Right lobe of liver (tissue), 6 donors: ENCODE results near the gene SUMO1. TPM values are rescaled to one million over a fixed set of nuclear protein-coding genes. Genes with fewer than 3 reads are reported as not detected.
A peak's percentile ranks its signal among the peaks of the same experiment; 100 is the strongest.
"Not testable (repeated sequence)": the region's sequence is repeated elsewhere in the genome, so short reads cannot be mapped to it uniquely, and the experiment has no call there.

Experiments
- ATAC-seq, 4 donors: fragments of 200-7000 bp; cut with Tn5 transposase; one replicate each; pipeline ENCODE4 v1.9.1; 2020; ENCODE audit warnings: mild to moderate bottlenecking in 4 of 4, moderate library complexity in 4 of 4
- DNase-seq, 3 donors: peaks; one replicate each; pipeline ENCODE4 v3.0.0-alpha.2; 2020
- H3K27ac ChIP-seq, 3 donors: fragments of 200-600 bp; one replicate each; pipeline ENCODE4 v1.8.0; 2022
- H3K27me3 ChIP-seq, 2 donors: fragments of 200-600 bp; one replicate each; pipeline ENCODE4 v1.8.0; 2022
- H3K36me3 ChIP-seq, 4 donors: fragments of 200-600 bp; sonication (generic) in 1 of 4; one replicate each; pipeline versions ENCODE4 v1.5.1 to v1.8.0; 2017 to 2022; ENCODE audit warnings: control low read depth in 1 of 4
- H3K4me1 ChIP-seq, 4 donors: fragments of 200-600 bp; sonication (generic) in 1 of 4; one replicate each; pipeline versions ENCODE4 v1.5.1 to v1.8.0; 2017 to 2022; ENCODE audit warnings: control low read depth in 1 of 4
- H3K4me3 ChIP-seq, 3 donors: fragments of 200-600 bp; one replicate each; pipeline ENCODE4 v1.8.0; 2022
- H3K9me3 ChIP-seq, 4 donors: fragments of 200-600 bp; sonication (generic) in 1 of 4; one replicate each; pipeline versions ENCODE4 v1.5.1 to v1.8.0; 2017 to 2022; ENCODE audit warnings: control low read depth in 1 of 4
- CTCF ChIP-seq, 4 donors: fragments of 200-600 bp in 3 of 4; fragments of 450-650 bp in 1 of 4; IDR thresholded peaks; one replicate each; pipeline versions ENCODE4 v1.5.1 to v1.8.0; 2016 to 2022; ENCODE audit warnings: antibody characterized with exemption in 4 of 4, mild to moderate bottlenecking in 2 of 4
- POLR2A ChIP-seq: fragments of 450-650 bp; IDR thresholded peaks from one replicate; pipeline ENCODE4 v1.6.1; 2017; ENCODE audit warnings: antibody characterized with exemption, mild to moderate bottlenecking
- WGBS: methylation state at CpG from one replicate; pipeline ENCODE4 v1.1.6; 2018; ENCODE audit warnings: low coverage, low lambda C conversion rate; ENCODE audit not compliant: insufficient coverage; ENCODE audit errors: missing lambda C conversion rate; 5-methylcytosine and 5-hydroxymethylcytosine counted together
- intact Hi-C, 2 donors: fragments of 100-400 bp; cut with DNase I; formaldehyde crosslinking; loops; one replicate each; pipeline versions ENCODE4 v1.11.2 to v1.14.1; 2022
- long read RNA-seq: library from polyadenylated mRNA; unstranded; transcript quantifications from one replicate; pipeline ENCODE4 v2.0.0, GENCODE V29; 2019
- total RNA-seq, 6 experiments: library from RNA; depleted of rRNA in 2 of 6; stranded (reverse); fragments of >200 nt in 2 of 6; fragmentation: NEBNext Ultra II Directional in 3 of 6; extraction: Animal tissue kit (Norgen Biotek cat#: 25700) in 3 of 6; gene quantifications; one replicate each; pipeline versions ENCODE4 v1.1.0 to v1.2.4, GENCODE V29; 2016 to 2023
- donor health status: DM: no; HTN: yes; CAD: no.
- donor health status: DM: no; HTN: no; CAD: no.
- donor health status: DM: no; HTN: no; CAD: no.
- donor health status: DM: no; HTN: yes; CAD: no.
- donor health status: DM: no; HTN: yes; CAD: no.

Gene SUMO1
- 10 to 100 TPM; 43.3 to 70.8 (median 55.0) TPM for total RNA-seq
- long read RNA-seq, transcript SUMO1-203 (5 exons, 1,536 nt) = major isoform, 39 of 44 reads
- long read RNA-seq, partial matches to known transcripts = 0 of 44 reads
- long read RNA-seq, other reads (novel, unspliced or antisense) = 1 of 44 reads

- Histone ChIP-seq H3K4me3 (peak within 1 kb of the TSS; percentile 96 to 98 (median 97)), H3K27ac (peak within 1 kb of the TSS; percentile 78 to 91 (median 89)), H3K27me3 (no peaks in the 10 kb centered on the region), H3K4me1 (peaks cover 0 to 16% (median 7%) of the 10 kb centered on the region in 4 donors), H3K9me3 (no peaks in the 10 kb centered on the region), H3K36me3 (no peaks in the 10 kb centered on the region)
- ATAC-seq = peak; percentile 97 to 98 (median 97)
- 7% methylated on average over 22 of the region's 54 CpGs for WGBS
- intact Hi-C loops = no loop called here
- TF ChIP-seq POLR2A (peak; percentile 18), CTCF (IDR thresholded peaks at IDR 0.05) (no peak)
- DNase-seq = peak; percentile 89 to 94 (median 92)
Observed at GRCh38 chr2:202238234-202239197, at the start of gene SUMO1. TSS of gene SUMO1 (minus strand) at chr2:202238597. CDS start at chr2:202238451, 146 bp downstream.

GRCh38 chr2:202286595-202286994 is 48.2 kb upstream of the SUMO1 start:
- H3K9me3 ChIP-seq = no peaks in the 10 kb centered on the region
- TF ChIP-seq POLR2A = no peak
- TF ChIP-seq CTCF (IDR thresholded peaks at IDR 0.05) = no peak
- ATAC-seq = no peak
- H3K4me1 ChIP-seq = no peaks in the 10 kb centered on the region
- no peak overlapping the region for H3K27ac ChIP-seq
- peaks cover 17 to 97% (median 52%) of the 10 kb centered on the region in 4 donors for H3K36me3 ChIP-seq
- DNase-seq = no peak
- no peaks in the 10 kb centered on the region for H3K27me3 ChIP-seq
- intact Hi-C loops = no loop called here
- H3K4me3 ChIP-seq = no peak overlapping the region

- Histone ChIP-seq H3K36me3 (peaks cover 8 to 51% (median 20%) of the 10 kb centered on the region in 4 donors), H3K9me3 (no peaks in the 10 kb centered on the region), H3K4me1 (peaks cover 0 to 33% (median 11%) of the 10 kb centered on the region in 4 donors), H3K27ac (peak overlapping the region; percentile 54 to 82 (median 71)), H3K27me3 (no peaks in the 10 kb centered on the region), H3K4me3 (no peak overlapping the region)
- intact Hi-C loops = no loop called here
- ATAC-seq (peak; percentile 71 to 82 (median 77)), DNase-seq (no peak)
- WGBS = 0% methylated on average over 1 of the region's 1 CpG
- peak; percentile 39 to 60 (median 58) for TF ChIP-seq CTCF (IDR thresholded peaks at IDR 0.05)
- TF ChIP-seq POLR2A = no peak
Observed at GRCh38 chr2:202278944-202279343, 40.5 kb upstream of the SUMO1 start.

GRCh38 chr2:202278036-202278760 is 39.8 kb upstream of the SUMO1 start:
- peaks cover 0 to 36% (median 11%) of the 10 kb centered on the region in 4 donors for H3K4me1 ChIP-seq
- H3K4me3 ChIP-seq = no peak overlapping the region
- TF ChIP-seq CTCF (IDR thresholded peaks at IDR 0.05) (no peak), POLR2A (no peak)
- WGBS = 31% methylated on average over 6 of the region's 6 CpGs
- ATAC-seq (peak; percentile 76 to 83 (median 80)), DNase-seq (no peak)
- H3K36me3 ChIP-seq = peaks cover 4 to 44% (median 14%) of the 10 kb centered on the region in 4 donors
- H3K27ac ChIP-seq = peak overlapping the region; percentile 54 to 82 (median 71)
- intact Hi-C loops = no loop called here
- H3K27me3 ChIP-seq = no peaks in the 10 kb centered on the region
- H3K9me3 ChIP-seq = no peaks in the 10 kb centered on the region

- WGBS = 84% methylated on average over 4 of the region's 11 CpGs
- DNase-seq, ATAC-seq, intact Hi-C loops, H3K27me3 ChIP-seq, H3K9me3 ChIP-seq, H3K27ac ChIP-seq, H3K4me3 ChIP-seq: not testable (repeated sequence)
- H3K36me3 ChIP-seq = peaks cover 0 to 24% (median 7%) of the 10 kb centered on the region in 4 donors
- peaks cover 0 to 36% (median 11%) of the 10 kb centered on the region in 4 donors for H3K4me1 ChIP-seq
Observed at GRCh38 chr2:202276078-202276720, 37.8 kb upstream of the SUMO1 start.
